ENCODE results near the gene UGGT2.
"Not testable (repeated sequence)": the region's sequence is repeated elsewhere in the genome, so short reads cannot be mapped to it uniquely, and the experiment has no call there.

The UGGT2 gene

GRCh38 chr13:96053003-96053703, at the start of gene UGGT2:
TSS of gene UGGT2 (minus strand) at chr13:96053401. CDS start at chr13:96053312, 89 bp downstream.
- no peak for DNase-seq

- no peak for DNase-seq
Observed at GRCh38 chr13:96100457-96101220, 47.4 kb upstream of the UGGT2 start.

GRCh38 chr13:96093296-96094006, 40.2 kb upstream of the UGGT2 start:
- DNase-seq, result no peak

- no peak for DNase-seq
Observed at GRCh38 chr13:96091164-96092117, 38.2 kb upstream of the UGGT2 start.

- no peak for DNase-seq
Observed at GRCh38 chr13:96090240-96091101, 37.3 kb upstream of the UGGT2 start.

- DNase-seq, result no peak
Observed at GRCh38 chr13:96089749-96090239, 36.6 kb upstream of the UGGT2 start, which contains the start of gene HS6ST3. TSS of gene HS6ST3 (plus strand) at chr13:96090107.

GRCh38 chr13:96089139-96089538, 35.9 kb upstream of the UGGT2 start:
- no peak for DNase-seq

- DNase-seq, result no peak
Observed at GRCh38 chr13:96086736-96087135, 33.5 kb upstream of the UGGT2 start.

- DNase-seq, result no peak
Observed at GRCh38 chr13:96082640-96083039, 29.4 kb upstream of the UGGT2 start.

- no peak for DNase-seq
Observed at GRCh38 chr13:96081888-96082287, 28.7 kb upstream of the UGGT2 start.

GRCh38 chr13:96080676-96081075, 27.5 kb upstream of the UGGT2 start:
- DNase-seq, result no peak

GRCh38 chr13:96075953-96076543, 22.8 kb upstream of the UGGT2 start:
- DNase-seq, result peak; percentile 5 to 43

- DNase-seq, result no peak
Observed at GRCh38 chr13:96072392-96072791, 19.2 kb upstream of the UGGT2 start.

- DNase-seq, result no peak
Observed at GRCh38 chr13:96071504-96071903, 18.3 kb upstream of the UGGT2 start.

- DNase-seq, result no peak
Observed at GRCh38 chr13:96068729-96069128, 15.5 kb upstream of the UGGT2 start.

- DNase-seq, result no peak
Observed at GRCh38 chr13:96065849-96066248, 12.6 kb upstream of the UGGT2 start.

- no peak for DNase-seq
Observed at GRCh38 chr13:96052656-96053002, 572 bp downstream of the UGGT2 start.

GRCh38 chr13:96051946-96052345, 1.3 kb downstream of the UGGT2 start:
- DNase-seq, result not testable (repeated sequence)

GRCh38 chr13:96051491-96051890, 1.7 kb downstream of the UGGT2 start:
- DNase-seq, result not testable (repeated sequence)

- DNase-seq, result not testable (repeated sequence)
Observed at GRCh38 chr13:96050955-96051354, 2.2 kb downstream of the UGGT2 start.
